ENCODE measurements around the gene DTNB. TPM values are rescaled to one million over a fixed set of nuclear protein-coding genes. Genes with fewer than 3 reads are reported as not detected.

The DTNB gene
- total and polyA plus RNA-seq, 10 of the 15 experiments (the other 5 are each of a cell fraction or from before 2014, with no cell fraction given): 4.5 to 30.6 (median 11.9) TPM

DNA sequence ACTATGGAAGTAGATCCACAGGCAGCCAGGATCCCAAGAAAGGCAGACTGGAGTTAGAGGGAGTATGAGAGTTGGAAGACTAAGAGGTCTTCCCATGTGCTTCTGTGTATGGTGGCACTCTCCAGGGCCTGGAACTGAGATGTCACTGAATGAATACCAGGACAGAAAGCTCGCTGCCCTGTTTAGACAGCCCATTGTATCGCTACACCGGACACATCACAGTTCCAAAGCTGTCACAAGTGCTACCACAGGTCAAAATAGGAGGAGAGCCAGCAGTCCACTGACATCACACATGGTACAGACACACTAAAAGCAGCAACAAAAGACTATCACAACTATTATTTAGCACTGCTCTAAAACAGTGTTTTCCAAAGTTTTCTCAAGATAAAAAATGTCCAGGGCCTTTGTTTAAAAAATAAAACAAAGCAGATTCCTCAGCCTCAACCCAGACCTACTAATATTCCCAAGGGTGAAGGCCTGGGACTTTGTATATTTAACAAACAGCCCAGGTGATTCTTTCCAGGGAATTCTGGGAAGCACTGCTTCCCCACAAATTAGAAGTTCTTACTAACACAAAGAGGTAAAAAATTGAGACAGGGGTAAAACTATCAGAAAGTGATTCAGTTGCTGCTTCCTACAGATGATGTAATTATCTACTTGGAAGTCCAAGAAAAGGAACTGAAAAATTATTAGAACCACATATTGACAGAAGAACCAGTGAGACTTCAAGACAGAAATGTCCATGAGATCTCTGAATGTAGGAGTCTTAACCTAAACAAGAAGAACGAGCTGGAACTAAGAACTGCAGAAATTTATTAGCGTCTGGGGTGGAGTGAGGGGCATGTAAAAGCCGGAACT, 116.0 kb downstream of the DTNB start (continued):
- TF ChIP-seq MTA3 (IDR thresholded peaks at IDR 0.05; ENCODE audit: borderline replicate concordance, low read length): peak; percentile 29
- TF ChIP-seq, protein P1, sequence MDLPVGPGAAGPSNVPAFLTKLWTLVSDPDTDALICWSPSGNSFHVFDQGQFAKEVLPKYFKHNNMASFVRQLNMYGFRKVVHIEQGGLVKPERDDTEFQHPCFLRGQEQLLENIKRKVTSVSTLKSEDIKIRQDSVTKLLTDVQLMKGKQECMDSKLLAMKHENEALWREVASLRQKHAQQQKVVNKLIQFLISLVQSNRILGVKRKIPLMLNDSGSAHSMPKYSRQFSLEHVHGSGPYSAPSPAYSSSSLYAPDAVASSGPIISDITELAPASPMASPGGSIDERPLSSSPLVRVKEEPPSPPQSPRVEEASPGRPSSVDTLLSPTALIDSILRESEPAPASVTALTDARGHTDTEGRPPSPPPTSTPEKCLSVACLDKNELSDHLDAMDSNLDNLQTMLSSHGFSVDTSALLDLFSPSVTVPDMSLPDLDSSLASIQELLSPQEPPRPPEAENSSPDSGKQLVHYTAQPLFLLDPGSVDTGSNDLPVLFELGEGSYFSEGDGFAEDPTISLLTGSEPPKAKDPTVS (IDR thresholded peaks at IDR 0.05; ENCODE audit: low read depth, low read length): no peak
- no peak for TF ChIP-seq MTA2 (IDR thresholded peaks at IDR 0.05; ENCODE audit: low read depth)
- no peak for TF ChIP-seq BACH1 (IDR thresholded peaks at IDR 0.05; ENCODE audit: borderline replicate concordance)
- no peak for TF ChIP-seq USF1 (IDR thresholded peaks at IDR 0.05; ENCODE audit: borderline replicate concordance, extremely low read length, insufficient read depth, low read depth, low read length)
- TF ChIP-seq KLF5 (IDR thresholded peaks at IDR 0.05; ENCODE audit: partially characterized antibody): no peak
- TF ChIP-seq NFYA (IDR thresholded peaks at IDR 0.05; ENCODE audit: borderline replicate concordance, low read depth, low read length): no peak
- TF ChIP-seq, protein P2, sequence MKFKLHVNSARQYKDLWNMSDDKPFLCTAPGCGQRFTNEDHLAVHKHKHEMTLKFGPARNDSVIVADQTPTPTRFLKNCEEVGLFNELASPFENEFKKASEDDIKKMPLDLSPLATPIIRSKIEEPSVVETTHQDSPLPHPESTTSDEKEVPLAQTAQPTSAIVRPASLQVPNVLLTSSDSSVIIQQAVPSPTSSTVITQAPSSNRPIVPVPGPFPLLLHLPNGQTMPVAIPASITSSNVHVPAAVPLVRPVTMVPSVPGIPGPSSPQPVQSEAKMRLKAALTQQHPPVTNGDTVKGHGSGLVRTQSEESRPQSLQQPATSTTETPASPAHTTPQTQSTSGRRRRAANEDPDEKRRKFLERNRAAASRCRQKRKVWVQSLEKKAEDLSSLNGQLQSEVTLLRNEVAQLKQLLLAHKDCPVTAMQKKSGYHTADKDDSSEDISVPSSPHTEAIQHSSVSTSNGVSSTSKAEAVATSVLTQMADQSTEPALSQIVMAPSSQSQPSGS (IDR thresholded peaks at IDR 0.05; ENCODE audit: low read length): peak; percentile 89
- TF ChIP-seq, protein P3, sequence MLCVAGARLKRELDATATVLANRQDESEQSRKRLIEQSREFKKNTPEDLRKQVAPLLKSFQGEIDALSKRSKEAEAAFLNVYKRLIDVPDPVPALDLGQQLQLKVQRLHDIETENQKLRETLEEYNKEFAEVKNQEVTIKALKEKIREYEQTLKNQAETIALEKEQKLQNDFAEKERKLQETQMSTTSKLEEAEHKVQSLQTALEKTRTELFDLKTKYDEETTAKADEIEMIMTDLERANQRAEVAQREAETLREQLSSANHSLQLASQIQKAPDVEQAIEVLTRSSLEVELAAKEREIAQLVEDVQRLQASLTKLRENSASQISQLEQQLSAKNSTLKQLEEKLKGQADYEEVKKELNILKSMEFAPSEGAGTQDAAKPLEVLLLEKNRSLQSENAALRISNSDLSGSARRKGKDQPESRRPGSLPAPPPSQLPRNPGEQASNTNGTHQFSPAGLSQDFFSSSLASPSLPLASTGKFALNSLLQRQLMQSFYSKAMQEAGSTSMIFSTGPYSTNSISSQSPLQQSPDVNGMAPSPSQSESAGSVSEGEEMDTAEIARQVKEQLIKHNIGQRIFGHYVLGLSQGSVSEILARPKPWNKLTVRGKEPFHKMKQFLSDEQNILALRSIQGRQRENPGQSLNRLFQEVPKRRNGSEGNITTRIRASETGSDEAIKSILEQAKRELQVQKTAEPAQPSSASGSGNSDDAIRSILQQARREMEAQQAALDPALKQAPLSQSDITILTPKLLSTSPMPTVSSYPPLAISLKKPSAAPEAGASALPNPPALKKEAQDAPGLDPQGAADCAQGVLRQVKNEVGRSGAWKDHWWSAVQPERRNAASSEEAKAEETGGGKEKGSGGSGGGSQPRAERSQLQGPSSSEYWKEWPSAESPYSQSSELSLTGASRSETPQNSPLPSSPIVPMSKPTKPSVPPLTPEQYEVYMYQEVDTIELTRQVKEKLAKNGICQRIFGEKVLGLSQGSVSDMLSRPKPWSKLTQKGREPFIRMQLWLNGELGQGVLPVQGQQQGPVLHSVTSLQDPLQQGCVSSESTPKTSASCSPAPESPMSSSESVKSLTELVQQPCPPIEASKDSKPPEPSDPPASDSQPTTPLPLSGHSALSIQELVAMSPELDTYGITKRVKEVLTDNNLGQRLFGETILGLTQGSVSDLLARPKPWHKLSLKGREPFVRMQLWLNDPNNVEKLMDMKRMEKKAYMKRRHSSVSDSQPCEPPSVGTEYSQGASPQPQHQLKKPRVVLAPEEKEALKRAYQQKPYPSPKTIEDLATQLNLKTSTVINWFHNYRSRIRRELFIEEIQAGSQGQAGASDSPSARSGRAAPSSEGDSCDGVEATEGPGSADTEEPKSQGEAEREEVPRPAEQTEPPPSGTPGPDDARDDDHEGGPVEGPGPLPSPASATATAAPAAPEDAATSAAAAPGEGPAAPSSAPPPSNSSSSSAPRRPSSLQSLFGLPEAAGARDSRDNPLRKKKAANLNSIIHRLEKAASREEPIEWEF (IDR thresholded peaks at IDR 0.05; ENCODE audit: insufficient replicate concordance, low read depth, low read length): peak; percentile 49
- peak; percentile 28; the same call in 1 of the 2 replicates for TF ChIP-seq NFIC (IDR thresholded peaks at IDR 0.05; ENCODE audit: low read depth, low read length)
- no peak for TF ChIP-seq JUND (IDR thresholded peaks at IDR 0.05; ENCODE audit: low read depth, low read length)
- no peak for TF ChIP-seq WRNIP1 (IDR thresholded peaks at IDR 0.05; ENCODE audit: borderline replicate concordance, low read depth, low read length)
- TF ChIP-seq SMAD5 (IDR thresholded peaks at IDR 0.05; ENCODE audit: low read depth): no peak
- no peak for TF ChIP-seq SUZ12 (IDR thresholded peaks at IDR 0.05; ENCODE audit: unreplicated experiment)
- no peak for TF ChIP-seq TCF12 (IDR thresholded peaks at IDR 0.05; ENCODE audit: low read depth, low read length)
- TF ChIP-seq RCOR1 (conservative IDR thresholded peaks at IDR 0.05; ENCODE audit: low read depth, low read length): no peak
- no peak for TF ChIP-seq TCF7 (IDR thresholded peaks at IDR 0.05; ENCODE audit: borderline replicate concordance)
- TF ChIP-seq RFX5 (IDR thresholded peaks at IDR 0.05; ENCODE audit: low read depth, low read length): no peak
- TF ChIP-seq PML (IDR thresholded peaks at IDR 0.05; ENCODE audit: low read length): no peak
- peak; percentile 69 to 81 for TF ChIP-seq IKZF2 (IDR thresholded peaks at IDR 0.05)
- no peak for TF ChIP-seq ETV6 (conservative IDR thresholded peaks at IDR 0.05 in 1 of 2, IDR thresholded peaks at IDR 0.05 in 1 of 2; ENCODE audit: borderline replicate concordance in 1 of 2, low read depth in 1 of 2)

All from GM12878 (cell line).